Endothelial cell of umbilical vein (primary cell): Measurements from ENCODE around the gene CARNS1. TPM values are rescaled to one million over a fixed set of nuclear protein-coding genes. Genes with fewer than 3 reads are reported as not detected.
"Not testable (repeated sequence)": the region's sequence is repeated elsewhere in the genome, so short reads cannot be mapped to it uniquely, and the experiment has no call there.

Source experiments
- BruUV-seq: library from RNA; stranded (reverse); fragments of 400-500 nt; replicated peaks from 2 replicates; lab custom pipeline; 2021; lab: Mats Ljungman, UMichigan
- CTCF ChIA-PET: fragments of 300-600, 350-600 bp; sonication (Branson Sonifier 250); formaldehyde crosslinking; loops from one replicate; lab custom pipeline; 2021; ENCODE audit warnings: antibody characterized with exemption, inconsistent platforms; lab: Charles Lee
- POLR2A ChIA-PET: fragments of 300-600, 350-600 bp; sonication (Branson Sonifier 250); formaldehyde crosslinking; loops from one replicate; lab custom pipeline; 2021; ENCODE audit warnings: antibody characterized with exemption, inconsistent platforms; lab: Charles Lee
- DNase-seq: peaks from one replicate; pipeline ENCODE4 v3.0.0-alpha.2; 2011; ENCODE audit warnings: low read depth, low spot score
- FAIRE-seq: peaks from 2 replicates; lab custom pipeline; 2011; peaks lifted over from hg19 to GRCh38; lab: Jason Lieb, UNC
- H2AFZ ChIP-seq: 2 replicates; pipeline ENCODE4 v1.6.0; 2012; ENCODE audit warnings: low read depth, low read length, control low read depth, inconsistent platforms
- H3K27ac ChIP-seq: 2 replicates; pipeline ENCODE4 v1.5.1; 2011; ENCODE audit warnings: low read depth, mild to moderate bottlenecking, control low read depth, low read length, moderate library complexity; ENCODE audit not compliant: insufficient read depth
- H3K27me3 ChIP-seq, 2 experiments: 2 replicates each; pipeline versions ENCODE4 v1.6.0 to v1.6.1; 2011; ENCODE audit warnings: low read length in 2 of 2, mixed read lengths in 1 of 2; ENCODE audit not compliant: control insufficient read depth in 2 of 2, insufficient read depth in 2 of 2
- H3K36me3 ChIP-seq, 2 experiments: 2 replicates in 1 of 2; 3 replicates in 1 of 2; pipeline ENCODE4 v1.5.1; 2011; ENCODE audit warnings: low read length in 2 of 2, mild to moderate bottlenecking in 1 of 2, moderate library complexity in 1 of 2; ENCODE audit not compliant: control insufficient read depth in 2 of 2, insufficient read depth in 2 of 2; ENCODE audit errors: extremely low read depth in 1 of 2
- H3K4me1 ChIP-seq: 3 replicates; pipeline ENCODE4 v1.5.1; 2011; ENCODE audit warnings: mild to moderate bottlenecking, low read length; ENCODE audit not compliant: control insufficient read depth, insufficient read depth; ENCODE audit errors: extremely low read depth
- H3K4me2 ChIP-seq: 2 replicates; pipeline ENCODE4 v1.6.1; 2011; ENCODE audit warnings: low read length, control low read depth, mixed read lengths; ENCODE audit not compliant: insufficient read depth
- H3K4me3 ChIP-seq, 3 experiments: fragments of 200-600 bp in 1 of 3; sonication (generic), shearing (Covaris generic) in 1 of 3; replicated peaks in 1 of 3; 2 replicates each; pipeline ENCODE4 v1.5.1; 2011 to 2016; ENCODE audit warnings: control low read depth in 3 of 3, low read length in 3 of 3, mild to moderate bottlenecking in 2 of 3, inconsistent platforms in 1 of 3, low read depth in 1 of 3, moderate library complexity in 1 of 3; ENCODE audit not compliant: insufficient read depth in 1 of 3
- H3K79me2 ChIP-seq: 2 replicates; pipeline ENCODE4 v1.6.0; 2012; ENCODE audit warnings: low read length, inconsistent platforms; ENCODE audit not compliant: control insufficient read depth, insufficient read depth
- H3K9ac ChIP-seq: replicated peaks from 2 replicates; pipeline ENCODE3; 2011; ENCODE audit warnings: low read length, control low read depth; ENCODE audit not compliant: insufficient read depth; ENCODE audit errors: extremely low read depth
- H3K9me1 ChIP-seq: replicated peaks from 3 replicates; pipeline ENCODE4 v1.6.0; 2011; ENCODE audit warnings: mild to moderate bottlenecking, low read length; ENCODE audit not compliant: control insufficient read depth, insufficient read depth; ENCODE audit errors: extremely low read depth
- H3K9me3 ChIP-seq: replicated peaks from 2 replicates; pipeline ENCODE4 v1.5.1; 2012; ENCODE audit warnings: low read length, inconsistent platforms; ENCODE audit not compliant: control insufficient read depth, insufficient read depth
- H4K20me1 ChIP-seq: replicated peaks from 2 replicates; pipeline ENCODE3; 2011; ENCODE audit warnings: mild to moderate bottlenecking, low read length; ENCODE audit not compliant: control insufficient read depth, insufficient read depth; ENCODE audit errors: extremely low read depth
- EZH2 ChIP-seq: IDR thresholded peaks from 2 replicates; pipeline ENCODE4 v1.6.1; 2012; ENCODE audit warnings: borderline replicate concordance, low read depth, mild to moderate bottlenecking, moderate library complexity, low read length, inconsistent platforms; ENCODE audit not compliant: severe bottlenecking
- FOS ChIP-seq: IDR thresholded peaks from 2 replicates; pipeline ENCODE4 v1.6.1; 2011; ENCODE audit warnings: mild to moderate bottlenecking, low read length, moderate library complexity, borderline replicate concordance; ENCODE audit not compliant: insufficient read depth
- GATA2 ChIP-seq: IDR thresholded peaks from 2 replicates; pipeline ENCODE4 v1.7.0; 2011; ENCODE audit warnings: low read depth, mild to moderate bottlenecking, moderate library complexity, mixed read lengths, low read length; ENCODE audit not compliant: insufficient read length, insufficient read depth
- JUN ChIP-seq: IDR thresholded peaks from 2 replicates; pipeline ENCODE4 v1.6.1; 2011; ENCODE audit warnings: borderline replicate concordance, low read depth; ENCODE audit not compliant: insufficient read length, insufficient read depth
- MYC ChIP-seq: IDR thresholded peaks from one replicate; pipeline ENCODE4 v1.6.1; 2011; ENCODE audit warnings: mild to moderate bottlenecking, low read depth, low read length
- POLR2A ChIP-seq: IDR thresholded peaks from 2 replicates; pipeline ENCODE4 v1.6.1; 2012; ENCODE audit warnings: low read depth, mild to moderate bottlenecking, control low read depth, low read length
- POLR2AphosphoS5 ChIP-seq: IDR thresholded peaks from 2 replicates; pipeline ENCODE4 v1.6.1; 2012; ENCODE audit warnings: low read depth, mild to moderate bottlenecking, control low read depth, low read length, moderate library complexity; ENCODE audit not compliant: insufficient read depth
- dilution Hi-C: fragments of 300-500 bp; cut with MboI; formaldehyde crosslinking; loops from one replicate; pipeline ENCODE4 v1.15.0; 2019; ENCODE audit warnings: low sequenced_read_pairs; ENCODE audit not compliant: extremely low pct_ligation_motif_present
- intact Hi-C: fragments of 100-400 bp; cut with micrococcal nuclease; formaldehyde crosslinking; loops from one replicate; pipeline ENCODE4 v1.10.0; 2022
- polyA plus RNA-seq, 4 experiments: library from polyadenylated mRNA; depleted of rRNA in 3 of 4; stranded (reverse) in 3 of 4; unstranded in 1 of 4; fragments of >200 nt; gene quantifications; 2 replicates each; pipeline versions ENCODE4 v1.2.1 to v1.2.3, GENCODE V29; 2011 to 2012; ENCODE audit warnings: missing spikeins in 1 of 4
- total RNA-seq: library from RNA; stranded (reverse); gene quantifications from 2 replicates; pipeline ENCODE4 v1.2.3, GENCODE V29; 2021
- TF ChIP-seq, protein P1 (sequence below): IDR thresholded peaks from 2 replicates; pipeline ENCODE4 v1.6.1; 2011; ENCODE audit not compliant: insufficient read depth, insufficient read length
- TF ChIP-seq, protein P2 (sequence below), 2 donors: IDR thresholded peaks; 1 replicate in 1 of 2; 2 replicates in 1 of 2; pipeline ENCODE4 v1.5.1; 2011; ENCODE audit warnings: low read length in 2 of 2, mild to moderate bottlenecking in 2 of 2, moderate library complexity in 2 of 2, control low read depth in 1 of 2, inconsistent platforms in 1 of 2, low read depth in 1 of 2; ENCODE audit not compliant: insufficient read depth in 1 of 2; ENCODE audit errors: extremely low read depth in 1 of 2

CARNS1 gene
- total and polyA plus RNA-seq, 2 donors (not counting 3 experiments of a cell fraction or from before 2014, with no cell fraction given) = 0.14 to 0.35 TPM

DNA sequence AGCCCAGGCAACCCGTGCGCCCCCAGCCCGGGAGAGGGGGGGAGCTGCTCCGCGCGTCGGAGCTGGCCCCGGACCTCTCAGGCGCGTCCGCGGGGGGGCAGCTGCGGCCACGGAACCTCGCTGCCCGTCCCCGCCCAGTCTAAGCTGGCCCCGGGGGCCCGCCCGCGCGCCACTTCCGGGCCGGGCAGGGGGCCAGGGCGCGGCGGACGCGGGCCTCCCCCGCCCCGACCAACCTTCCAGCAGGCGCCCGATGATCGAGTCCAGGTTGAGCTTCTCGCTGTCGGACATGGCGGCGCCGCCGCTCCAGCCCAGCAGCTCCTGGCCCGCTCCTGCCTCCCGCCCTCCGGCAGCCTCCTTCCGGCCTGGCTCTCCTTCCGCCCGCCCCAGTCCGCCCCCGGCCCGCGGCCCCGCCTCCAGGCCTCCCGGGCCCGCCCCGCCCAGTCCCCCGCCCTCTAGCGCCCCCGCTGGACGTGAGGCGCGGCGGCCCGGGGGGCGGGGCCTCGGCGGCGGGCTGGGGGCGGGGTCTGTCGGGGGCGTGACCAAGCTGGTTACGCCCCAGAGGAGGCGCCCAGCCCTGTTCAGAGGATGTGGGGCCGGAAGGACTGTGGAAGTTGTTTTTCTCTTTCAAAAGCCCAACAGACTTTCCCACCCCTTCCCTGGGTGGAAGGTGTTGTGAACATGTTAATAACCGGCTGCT is 13.8 kb upstream of the CARNS1 start, which contains the start of gene PPP1CA:
TSS of gene PPP1CA (minus strand) at position 364 of the 697 bp plus-strand sequence. CDS start at position 288, 76 bp downstream.
- Histone ChIP-seq H3K9ac (peak within 1 kb of the TSS; percentile 89), H2AFZ (peak within 1 kb of the TSS; percentile 89), H3K4me1 (peaks cover 18% of the 10 kb centered on the region), H3K79me2 (peaks cover 19% of the 10 kb centered on the region), H3K27ac (peak within 1 kb of the TSS; percentile 81), H3K4me3 (peak within 1 kb of the TSS; percentile 79 to 89 (median 89)), H3K27me3 (no peaks in the 10 kb centered on the region), H3K9me3 (no peaks in the 10 kb centered on the region), H3K4me2 (peak within 1 kb of the TSS; percentile 81), H3K36me3 (peaks cover 6 to 22% of the 10 kb centered on the region in 2 experiments), H4K20me1 (no peaks in the 10 kb centered on the region), H3K9me1 (no peaks in the 10 kb centered on the region)
- ChIA-PET POLR2A (interaction anchor here (0.6 to 1.8 kb wide), 7 partner anchors 10 to 182 kb away, joined by 3 to 11 read pairs (median 3); partner anchors contain the start of genes AIP, GSTP1 and RAD9A), CTCF (interaction anchor here (0.7 to 4.2 kb wide), 39 partner anchors 10 to 182 kb away, joined by 3 to 32 read pairs (median 6); partner anchors contain the start of genes AIP, CDK2AP2, CLCF1 and CORO1B)
- TF ChIP-seq JUN (no peak), EZH2 (no peak), POLR2AphosphoS5 (peak; percentile 98), GATA2 (no peak), POLR2A (peak; percentile 90), MYC (no peak), FOS (no peak)
- TF ChIP-seq, protein P1, sequence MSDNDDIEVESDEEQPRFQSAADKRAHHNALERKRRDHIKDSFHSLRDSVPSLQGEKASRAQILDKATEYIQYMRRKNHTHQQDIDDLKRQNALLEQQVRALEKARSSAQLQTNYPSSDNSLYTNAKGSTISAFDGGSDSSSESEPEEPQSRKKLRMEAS = no peak
- TF ChIP-seq, protein P2, sequence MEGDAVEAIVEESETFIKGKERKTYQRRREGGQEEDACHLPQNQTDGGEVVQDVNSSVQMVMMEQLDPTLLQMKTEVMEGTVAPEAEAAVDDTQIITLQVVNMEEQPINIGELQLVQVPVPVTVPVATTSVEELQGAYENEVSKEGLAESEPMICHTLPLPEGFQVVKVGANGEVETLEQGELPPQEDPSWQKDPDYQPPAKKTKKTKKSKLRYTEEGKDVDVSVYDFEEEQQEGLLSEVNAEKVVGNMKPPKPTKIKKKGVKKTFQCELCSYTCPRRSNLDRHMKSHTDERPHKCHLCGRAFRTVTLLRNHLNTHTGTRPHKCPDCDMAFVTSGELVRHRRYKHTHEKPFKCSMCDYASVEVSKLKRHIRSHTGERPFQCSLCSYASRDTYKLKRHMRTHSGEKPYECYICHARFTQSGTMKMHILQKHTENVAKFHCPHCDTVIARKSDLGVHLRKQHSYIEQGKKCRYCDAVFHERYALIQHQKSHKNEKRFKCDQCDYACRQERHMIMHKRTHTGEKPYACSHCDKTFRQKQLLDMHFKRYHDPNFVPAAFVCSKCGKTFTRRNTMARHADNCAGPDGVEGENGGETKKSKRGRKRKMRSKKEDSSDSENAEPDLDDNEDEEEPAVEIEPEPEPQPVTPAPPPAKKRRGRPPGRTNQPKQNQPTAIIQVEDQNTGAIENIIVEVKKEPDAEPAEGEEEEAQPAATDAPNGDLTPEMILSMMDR (IDR thresholded peaks at IDR 0.05; ENCODE audit: extremely low read depth in 1 of 2, insufficient read depth in 1 of 2, low read depth in 1 of 2, low read length in 2 of 2) = peak in 1 of 2 donors; percentile 26
- no TSS peak for BruUV-seq
- DNase-seq = peak; percentile 85
- dilution Hi-C loops (no loop called here), intact Hi-C loops (loop anchor here (1.0 to 2.0 kb wide), 5 partner anchors 9 to 105 kb away; partner anchors contain the start of genes CORO1B and TMEM134)
- peak; percentile 90 for FAIRE-seq

DNA sequence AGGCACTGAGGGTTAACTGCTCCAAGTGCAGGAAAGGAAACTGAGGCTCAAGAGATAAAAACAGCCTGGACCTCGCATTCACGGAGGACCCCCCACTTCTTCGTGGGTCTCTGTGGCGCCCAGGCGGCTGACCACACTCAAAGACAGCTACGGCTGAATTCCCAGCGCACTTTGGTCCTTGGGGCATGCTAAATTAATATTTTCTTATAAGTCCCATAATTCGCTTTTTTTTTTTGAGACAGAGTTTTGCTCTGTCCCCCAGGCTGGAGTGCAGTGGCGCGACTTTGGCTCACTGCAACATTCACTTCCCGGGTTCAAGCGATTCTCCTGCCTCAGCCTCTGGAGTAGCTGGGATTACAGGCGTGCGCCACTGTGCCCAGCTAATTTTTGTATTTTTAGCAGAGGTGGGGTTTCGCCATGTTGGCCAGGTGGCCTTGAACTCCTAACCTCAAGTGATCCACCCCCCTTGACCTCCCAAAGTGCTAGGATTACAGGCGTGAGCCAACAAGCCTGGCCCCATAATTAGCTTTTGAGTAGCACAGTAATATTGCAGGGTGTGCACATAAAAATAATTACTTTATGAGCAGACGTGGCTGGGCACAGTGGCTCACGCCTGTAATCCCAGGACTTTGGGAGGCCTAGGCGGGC is 13.2 kb upstream of the CARNS1 start:
- peak overlapping the region; percentile 81 for H3K4me2 ChIP-seq
- H3K9me3 ChIP-seq, H3K9ac ChIP-seq, DNase-seq, H3K9me1 ChIP-seq, dilution Hi-C loops, H3K27me3 ChIP-seq, H4K20me1 ChIP-seq, FAIRE-seq: not testable (repeated sequence)
- peak overlapping the region; percentile 89 for H2AFZ ChIP-seq
- H3K27ac ChIP-seq = peak overlapping the region; percentile 68
- intact Hi-C loops = loop anchor here (1.0 to 2.0 kb wide), 3 partner anchors 19 to 67 kb away; partner anchors contain the start of genes CORO1B and TMEM134
- peaks cover 14% of the 10 kb centered on the region for H3K4me1 ChIP-seq
- CTCF ChIA-PET = interaction anchor here (0.7 to 4.2 kb wide), 35 partner anchors 10 to 181 kb away, joined by 3 to 32 read pairs (median 6); partner anchors contain the start of genes AIP, CLCF1, CORO1B and GSTP1
- H3K36me3 ChIP-seq = peaks cover 6 to 22% of the 10 kb centered on the region in 2 experiments
- POLR2A ChIA-PET = interaction anchor here (0.8 to 1.8 kb wide), 6 partner anchors 10 to 181 kb away, joined by 3 to 11 read pairs (median 4); partner anchors contain the start of genes AIP, GSTP1 and RAD9A
- H3K79me2 ChIP-seq = peaks cover 19% of the 10 kb centered on the region
- TSS peak; percentile 47 for BruUV-seq
- peak overlapping the region in 2 of 3 experiments; percentile 8 to 36 for H3K4me3 ChIP-seq
